ENCODE data around the gene CPZ. TPM values are rescaled to one million over a fixed set of nuclear protein-coding genes. Genes with fewer than 3 reads are reported as not detected.

CPZ gene
- total RNA-seq, 2 experiments from 2014 or later, result not detected

GRCh38 chr4:8603931-8604330, 11.4 kb downstream of the CPZ start:
- intact Hi-C loops (cut with micrococcal nuclease), result loop anchor here (10.0 kb wide), 1 partner anchor 281 kb away; no protein-coding TSS in a partner anchor
- peaks cover under 1% of the 10 kb centered on the region for H3K27me3 Mint-ChIP-seq (ENCODE audit: low read depth)
- DNase-seq, result no peak
- H3K4me3 Mint-ChIP-seq, result no peak overlapping the region
- no peak overlapping the region for H3K27ac Mint-ChIP-seq
- H3K36me3 Mint-ChIP-seq (ENCODE audit: low read depth), result no peaks in the 10 kb centered on the region
- H3K4me1 Mint-ChIP-seq (ENCODE audit: low read depth), result no peaks in the 10 kb centered on the region
- CTCF ChIA-PET, result no interaction called here
- H3K9me3 Mint-ChIP-seq, result no peaks in the 10 kb centered on the region

DNA sequence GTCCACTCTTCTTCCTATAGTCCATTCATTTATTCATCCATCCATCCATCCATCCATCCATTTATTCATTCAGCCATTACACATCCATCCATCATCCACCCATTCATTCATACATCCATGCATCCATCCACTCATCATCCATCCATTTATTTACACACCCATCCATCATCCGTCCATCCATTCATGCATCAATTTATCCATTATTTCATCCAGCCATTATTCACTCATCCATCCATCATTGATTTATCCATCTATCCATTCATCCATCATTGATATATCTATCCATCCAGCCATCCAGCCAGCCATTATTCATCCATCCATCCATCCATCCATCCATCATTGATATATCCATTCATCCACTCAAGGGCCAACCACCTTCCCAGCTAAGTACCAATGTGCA, 12.7 kb downstream of the CPZ start:
- Mint-ChIP-seq H3K4me3 (no peak overlapping the region), H3K36me3 (ENCODE audit: low read depth) (no peaks in the 10 kb centered on the region), H3K27ac (no peak overlapping the region), H3K9me3 (no peaks in the 10 kb centered on the region), H3K4me1 (ENCODE audit: low read depth) (no peaks in the 10 kb centered on the region), H3K27me3 (ENCODE audit: low read depth) (peaks cover 4% of the 10 kb centered on the region)
- no peak for DNase-seq
- CTCF ChIA-PET, result interaction anchor here (3.2 kb wide), 1 partner anchor 312 kb away, joined by 21 read pairs; no protein-coding TSS in a partner anchor
- intact Hi-C loops (cut with micrococcal nuclease), result loop anchor here (10.0 kb wide), 1 partner anchor 280 kb away; no protein-coding TSS in a partner anchor

DNA sequence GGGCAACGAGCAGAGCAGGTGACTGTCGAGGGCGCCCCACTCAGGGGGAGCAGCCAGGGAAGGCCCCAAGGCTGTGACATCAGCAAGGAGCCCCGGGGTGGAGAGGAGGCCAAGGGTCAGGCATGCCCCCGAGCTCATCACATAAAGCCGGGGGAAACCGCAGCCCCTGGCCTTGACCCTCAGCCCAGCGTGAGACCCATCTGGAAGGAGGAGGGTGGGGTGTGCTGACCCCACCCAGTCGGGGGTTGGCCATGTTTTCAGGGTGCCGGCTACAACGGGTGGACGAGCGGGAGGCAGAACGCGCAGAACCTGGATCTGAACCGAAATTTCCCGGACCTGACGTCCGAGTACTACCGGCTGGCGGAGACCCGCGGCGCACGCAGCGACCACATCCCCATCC, 13.9 kb downstream of the CPZ start:
- no peak overlapping the region for H3K4me3 Mint-ChIP-seq
- H3K4me1 Mint-ChIP-seq (ENCODE audit: low read depth), result no peaks in the 10 kb centered on the region
- H3K36me3 Mint-ChIP-seq (ENCODE audit: low read depth), result no peaks in the 10 kb centered on the region
- peaks cover 4% of the 10 kb centered on the region for H3K27me3 Mint-ChIP-seq (ENCODE audit: low read depth)
- no peak for DNase-seq
- CTCF ChIA-PET, result interaction anchor here (0.6 to 3.2 kb wide), 2 partner anchors 73 to 311 kb away, joined by 3 to 21 read pairs; no protein-coding TSS in a partner anchor
- H3K9me3 Mint-ChIP-seq, result no peaks in the 10 kb centered on the region
- H3K27ac Mint-ChIP-seq, result no peak overlapping the region
- intact Hi-C loops (cut with micrococcal nuclease), result loop anchor here (10.0 kb wide), 1 partner anchor 278 kb away; no protein-coding TSS in a partner anchor

GRCh38 chr4:8606966-8607365, 14.4 kb downstream of the CPZ start:
- Mint-ChIP-seq H3K36me3 (ENCODE audit: low read depth) (no peaks in the 10 kb centered on the region), H3K9me3 (no peaks in the 10 kb centered on the region), H3K27ac (no peak overlapping the region), H3K4me1 (ENCODE audit: low read depth) (no peaks in the 10 kb centered on the region), H3K27me3 (ENCODE audit: low read depth) (peaks cover 4% of the 10 kb centered on the region), H3K4me3 (no peak overlapping the region)
- CTCF ChIA-PET, result interaction anchor here (0.6 to 3.2 kb wide), 12 partner anchors 10 to 448 kb away, joined by 3 to 21 read pairs (median 3); partner anchors contain the start of gene ABLIM2
- intact Hi-C loops (cut with micrococcal nuclease), result loop anchor here (10.0 kb wide), 1 partner anchor 278 kb away; no protein-coding TSS in a partner anchor
- DNase-seq, result no peak

GRCh38 chr4:8607603-8608481, 15.3 kb downstream of the CPZ start:
- CTCF ChIA-PET, result interaction anchor here (0.6 to 3.2 kb wide), 12 partner anchors 9 to 449 kb away, joined by 3 to 21 read pairs (median 3); partner anchors contain the start of gene ABLIM2
- no peaks in the 10 kb centered on the region for H3K4me1 Mint-ChIP-seq (ENCODE audit: low read depth)

GRCh38 chr4:8608714-8609391, 16.3 kb downstream of the CPZ start:
- H3K36me3 Mint-ChIP-seq (ENCODE audit: low read depth), result no peaks in the 10 kb centered on the region
- H3K27ac Mint-ChIP-seq, result no peak overlapping the region
- intact Hi-C loops (cut with micrococcal nuclease), result loop anchor here (1.0 to 10.0 kb wide), 2 partner anchors 276 to 308 kb away; no protein-coding TSS in a partner anchor
- no peak for DNase-seq
- H3K27me3 Mint-ChIP-seq (ENCODE audit: low read depth), result peaks cover 4% of the 10 kb centered on the region
- H3K4me1 Mint-ChIP-seq (ENCODE audit: low read depth), result no peaks in the 10 kb centered on the region
- no peak overlapping the region for H3K4me3 Mint-ChIP-seq
- no peaks in the 10 kb centered on the region for H3K9me3 Mint-ChIP-seq
- CTCF ChIA-PET, result interaction anchor here (1.6 kb wide), 1 partner anchor 450 kb away, joined by 4 read pairs; the partner anchor contains the start of gene ABLIM2

More at GRCh38 chr4:8607603-8608481, 15.3 kb downstream of the CPZ start:
- Mint-ChIP-seq H3K9me3 (no peaks in the 10 kb centered on the region), H3K27ac (no peak overlapping the region), H3K27me3 (ENCODE audit: low read depth) (peaks cover 4% of the 10 kb centered on the region), H3K4me3 (no peak overlapping the region), H3K36me3 (ENCODE audit: low read depth) (no peaks in the 10 kb centered on the region)
- intact Hi-C loops (cut with micrococcal nuclease), result loop anchor here (1.0 to 10.0 kb wide), 2 partner anchors 277 to 309 kb away; no protein-coding TSS in a partner anchor
- DNase-seq, result peak; percentile 38

DNA sequence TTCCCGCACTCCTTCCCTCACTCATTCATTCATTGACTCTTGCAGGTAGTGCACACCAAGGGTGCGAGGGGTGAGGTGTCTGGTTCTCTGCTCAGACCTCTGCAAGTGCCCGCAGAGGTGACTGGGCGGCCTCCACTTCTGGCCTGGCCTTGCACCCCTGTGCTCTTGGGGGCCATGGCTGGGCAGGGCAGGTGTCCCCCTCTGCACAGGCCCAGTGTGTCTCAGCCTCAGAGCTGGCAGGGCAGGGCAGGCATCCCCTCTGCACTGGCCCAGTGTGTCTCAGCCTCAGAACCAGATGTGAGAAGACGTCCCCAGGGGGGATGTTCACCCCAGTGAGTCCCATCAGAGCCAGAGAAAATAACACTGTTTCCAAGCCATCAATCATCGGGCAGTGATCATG, 16.8 kb downstream of the CPZ start:
- intact Hi-C loops (cut with micrococcal nuclease), result loop anchor here (10.0 kb wide), 1 partner anchor 275 kb away; no protein-coding TSS in a partner anchor
- CTCF ChIA-PET, result no interaction called here
- H3K27me3 Mint-ChIP-seq (ENCODE audit: low read depth), result peaks cover 4% of the 10 kb centered on the region
- H3K4me3 Mint-ChIP-seq, result no peak overlapping the region
- no peak for DNase-seq
- no peaks in the 10 kb centered on the region for H3K4me1 Mint-ChIP-seq (ENCODE audit: low read depth)
- no peaks in the 10 kb centered on the region for H3K9me3 Mint-ChIP-seq
- no peak overlapping the region for H3K27ac Mint-ChIP-seq
- H3K36me3 Mint-ChIP-seq (ENCODE audit: low read depth), result no peaks in the 10 kb centered on the region

- Mint-ChIP-seq H3K9me3 (no peaks in the 10 kb centered on the region), H3K36me3 (ENCODE audit: low read depth) (no peaks in the 10 kb centered on the region), H3K4me3 (no peak overlapping the region), H3K27me3 (ENCODE audit: low read depth) (peaks cover 4% of the 10 kb centered on the region), H3K4me1 (ENCODE audit: low read depth) (no peaks in the 10 kb centered on the region), H3K27ac (no peak overlapping the region)
- no peak for DNase-seq
- intact Hi-C loops (cut with micrococcal nuclease), result loop anchor here (10.0 kb wide), 1 partner anchor 275 kb away; no protein-coding TSS in a partner anchor
- CTCF ChIA-PET, result no interaction called here
Observed at GRCh38 chr4:8609824-8610350, 17.3 kb downstream of the CPZ start.

DNA sequence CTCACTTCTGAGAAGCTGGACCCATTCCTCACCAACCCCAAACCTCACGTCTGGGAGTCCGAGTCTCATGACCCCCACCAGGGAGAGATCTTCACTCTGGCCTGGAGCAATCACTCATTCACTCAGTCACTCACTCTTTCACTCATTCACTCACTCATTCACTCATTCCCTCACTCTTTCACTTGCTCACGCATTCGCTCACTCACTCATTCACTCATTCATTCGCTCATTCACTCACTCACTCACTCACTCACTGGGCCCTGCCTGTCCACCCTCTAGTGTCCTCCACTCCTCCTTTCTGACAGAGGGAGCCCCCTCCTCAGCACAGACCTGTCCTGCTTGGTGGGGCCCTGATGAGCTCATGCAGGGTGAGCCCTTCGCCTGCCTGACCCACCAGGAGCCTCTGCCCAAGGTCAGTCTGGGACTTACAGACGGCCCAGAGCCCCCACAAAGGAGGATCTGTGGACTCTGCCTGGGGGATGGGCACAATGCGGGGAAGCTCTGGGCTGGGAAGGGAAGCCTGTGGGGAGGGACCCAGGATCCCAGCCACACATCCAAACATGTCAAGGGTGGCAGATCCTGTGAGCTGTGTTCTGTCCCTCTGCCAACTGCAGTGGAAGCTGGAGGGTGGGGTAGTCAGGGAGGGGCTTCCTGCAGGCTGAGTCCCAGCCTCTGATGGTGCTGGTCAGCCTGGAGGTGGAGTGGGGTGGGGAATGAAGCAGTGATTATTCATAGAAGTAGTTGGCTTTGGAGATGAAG, 18.5 kb downstream of the CPZ start:
- no peak for DNase-seq
- CTCF ChIA-PET, result no interaction called here
- intact Hi-C loops (cut with micrococcal nuclease), result no loop called here

DNA sequence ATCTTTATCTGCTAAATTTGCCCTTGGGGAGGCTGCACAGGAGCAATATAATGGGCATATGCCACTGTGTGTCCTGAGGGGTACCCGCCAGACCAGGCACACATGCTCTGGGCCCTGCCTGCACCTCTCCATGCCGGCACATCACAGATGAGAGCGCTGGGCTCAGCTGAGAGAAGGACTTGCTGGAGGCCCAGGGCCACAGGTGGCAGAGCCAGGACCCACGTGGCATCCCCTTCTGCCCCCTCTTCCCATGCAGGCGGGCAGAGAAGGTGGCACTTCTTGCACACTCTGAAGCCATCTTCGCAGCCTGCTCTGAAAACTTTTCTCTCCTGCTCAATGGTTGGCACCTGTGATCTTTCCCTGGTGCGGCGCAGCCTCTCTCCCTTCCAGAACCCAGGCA, 20.1 kb downstream of the CPZ start:
- Mint-ChIP-seq H3K27me3 (ENCODE audit: low read depth) (peaks cover 4% of the 10 kb centered on the region), H3K4me1 (ENCODE audit: low read depth) (no peaks in the 10 kb centered on the region), H3K9me3 (no peaks in the 10 kb centered on the region), H3K36me3 (ENCODE audit: low read depth) (no peaks in the 10 kb centered on the region), H3K27ac (no peak overlapping the region), H3K4me3 (no peak overlapping the region)
- intact Hi-C loops (cut with micrococcal nuclease), result no loop called here
- DNase-seq, result no peak
- CTCF ChIA-PET, result no interaction called here

More for the DNA sequence above, 18.5 kb downstream of the CPZ start:
- no peak overlapping the region for H3K4me3 Mint-ChIP-seq
- H3K9me3 Mint-ChIP-seq, result no peaks in the 10 kb centered on the region
- H3K4me1 Mint-ChIP-seq (ENCODE audit: low read depth), result no peaks in the 10 kb centered on the region
- H3K27me3 Mint-ChIP-seq (ENCODE audit: low read depth), result peaks cover 4% of the 10 kb centered on the region
- no peaks in the 10 kb centered on the region for H3K36me3 Mint-ChIP-seq (ENCODE audit: low read depth)
- no peak overlapping the region for H3K27ac Mint-ChIP-seq

- Mint-ChIP-seq H3K9me3 (no peaks in the 10 kb centered on the region), H3K4me3 (no peak overlapping the region), H3K27ac (no peak overlapping the region), H3K36me3 (ENCODE audit: low read depth) (no peaks in the 10 kb centered on the region), H3K4me1 (ENCODE audit: low read depth) (no peaks in the 10 kb centered on the region), H3K27me3 (ENCODE audit: low read depth) (peaks cover 4% of the 10 kb centered on the region)
- no peak for DNase-seq
- intact Hi-C loops (cut with micrococcal nuclease), result no loop called here
- CTCF ChIA-PET, result no interaction called here
Observed at GRCh38 chr4:8613421-8614364, 21.1 kb downstream of the CPZ start.

Measured in activated naive CD4-positive, alpha-beta T cell treated with anti-CD3 and anti-CD28 coated beads for 36 hours (primary cell).